GM23338 (cell line): ENCODE results near the gene HRH2. TPM values are rescaled to one million over a fixed set of nuclear protein-coding genes. Genes with fewer than 3 reads are reported as not detected.

ENCODE experiments used
- ATAC-seq: fragments of 200-7000 bp; cut with Tn5 transposase; 3 replicates; pipeline ENCODE4 v1.9.1; 2020
- DNase-seq: peaks from one replicate; pipeline ENCODE4 v3.0.0-alpha.2; 2015; ENCODE audit warnings: low spot score
- H2AFZ ChIP-seq: fragments of 200-600 bp; sonication (generic); 2 replicates; pipeline ENCODE4 v1.8.0; 2016; ENCODE audit warnings: antibody characterized with exemption, mild to moderate bottlenecking, moderate library complexity
- H3F3A ChIP-seq: fragments of 200-600 bp; sonication (generic); replicated peaks from 2 replicates; pipeline ENCODE4 v1.8.0; 2017; ENCODE audit warnings: antibody characterized with exemption, mixed run types, low read depth
- H3K27ac ChIP-seq: fragments of 200-600 bp; sonication (generic); 2 replicates; pipeline ENCODE4 v1.6.1; 2016; ENCODE audit warnings: low read depth
- H3K27me3 ChIP-seq: fragments of 200-600 bp; sonication (generic); 2 replicates; pipeline ENCODE4 v1.8.0; 2016; ENCODE audit warnings: mild to moderate bottlenecking, mixed run types, moderate library complexity; ENCODE audit not compliant: insufficient read depth
- H3K36me3 ChIP-seq: fragments of 200-600 bp; sonication (generic); 2 replicates; pipeline ENCODE4 v1.8.0; 2016; ENCODE audit warnings: mild to moderate bottlenecking; ENCODE audit not compliant: insufficient read depth
- H3K4me1 ChIP-seq: fragments of 200-600 bp; sonication (generic); 2 replicates; pipeline ENCODE4 v1.8.0; 2016; ENCODE audit warnings: mild to moderate bottlenecking, moderate library complexity; ENCODE audit not compliant: insufficient read depth
- H3K4me2 ChIP-seq: fragments of 200-600 bp; sonication (generic); 2 replicates; pipeline ENCODE4 v1.7.1; 2017; ENCODE audit warnings: mixed run types
- H3K4me3 ChIP-seq: fragments of 200-600 bp; sonication (generic); 2 replicates; pipeline ENCODE4 v1.6.1; 2016; ENCODE audit warnings: mixed run types
- H3K79me2 ChIP-seq: fragments of 200-600 bp; sonication (generic); replicated peaks from 2 replicates; pipeline ENCODE4 v1.8.0; 2017; ENCODE audit warnings: mild to moderate bottlenecking; ENCODE audit not compliant: insufficient read depth
- H3K9me2 ChIP-seq: fragments of 200-600 bp; sonication (generic); 2 replicates; pipeline ENCODE4 v1.8.0; 2017; ENCODE audit not compliant: insufficient read depth
- H4K20me1 ChIP-seq: fragments of 200-600 bp; sonication (generic); replicated peaks from 2 replicates; pipeline ENCODE4 v1.8.0; 2017; ENCODE audit warnings: mild to moderate bottlenecking; ENCODE audit not compliant: insufficient read depth
- H3K27ac Mint-ChIP-seq: 2 replicates; pipeline ENCODE4 v1.8.0; 2020; ENCODE audit warnings: inconsistent platforms, mild to moderate bottlenecking, moderate library complexity, mixed read lengths
- H3K27me3 Mint-ChIP-seq: 3 replicates; pipeline ENCODE4 v1.8.0; 2022; ENCODE audit warnings: low read depth, mild to moderate bottlenecking, moderate library complexity, mixed read lengths, inconsistent platforms; ENCODE audit not compliant: insufficient read depth, poor library complexity
- H3K36me3 Mint-ChIP-seq: 3 replicates; pipeline ENCODE4 v1.8.0; 2021; ENCODE audit warnings: low read depth, mild to moderate bottlenecking, inconsistent platforms, moderate library complexity, mixed read lengths
- H3K4me1 Mint-ChIP-seq: 3 replicates; pipeline ENCODE4 v1.8.0; 2020; ENCODE audit warnings: mild to moderate bottlenecking, inconsistent platforms, mixed read lengths
- H3K4me3 Mint-ChIP-seq: 3 replicates; pipeline ENCODE4 v1.8.0; 2021; ENCODE audit warnings: moderate library complexity, mild to moderate bottlenecking, inconsistent platforms, mixed read lengths
- H3K9me3 Mint-ChIP-seq: 3 replicates; pipeline ENCODE4 v1.8.0; 2020; ENCODE audit warnings: moderate library complexity, mild to moderate bottlenecking, inconsistent platforms, mixed read lengths
- ETS1 ChIP-seq: IDR thresholded peaks from 2 replicates; pipeline ENCODE4 v1.6.1; 2016; ENCODE audit warnings: antibody characterized with exemption
- EZH2 ChIP-seq: fragments of 200-600 bp; sonication (generic); IDR thresholded peaks from one replicate; pipeline ENCODE4 v1.8.0; 2017; ENCODE audit warnings: antibody characterized with exemption, mild to moderate bottlenecking, low read depth; ENCODE audit not compliant: unreplicated experiment
- EZH2phosphoT487 ChIP-seq: fragments of 200-600 bp; sonication (generic); IDR thresholded peaks from one replicate; pipeline ENCODE4 v1.8.1; 2018; ENCODE audit warnings: antibody characterized with exemption; ENCODE audit not compliant: unreplicated experiment
- POLR2AphosphoS5 ChIP-seq: IDR thresholded peaks from 2 replicates; pipeline ENCODE4 v1.6.1; 2016; ENCODE audit warnings: antibody characterized with exemption, low read depth
- REST ChIP-seq: IDR thresholded peaks from one replicate; pipeline ENCODE4 v1.6.1; 2018; ENCODE audit warnings: antibody characterized with exemption; ENCODE audit not compliant: unreplicated experiment
- ZNF331 ChIP-seq: fragments of 250-450 bp; sonication (Bioruptor Pico); IDR thresholded peaks from 2 replicates; pipeline ENCODE4 v1.5.0; 2020; ENCODE audit warnings: low read depth, mild to moderate bottlenecking, moderate library complexity
- ZNF462 ChIP-seq: fragments of 250-450 bp; sonication (Bioruptor Pico); IDR thresholded peaks from 2 replicates; pipeline ENCODE4 v1.5.0; 2020; ENCODE audit warnings: mild to moderate bottlenecking, moderate library complexity
- polyA plus RNA-seq: library from polyadenylated mRNA; unstranded; fragments of >200 nt; fragmentation: Nextera tagmentation; extraction: Ambion mirVana; gene quantifications from 2 replicates; pipeline ENCODE4 v1.2.1, GENCODE V29; 2016
- total RNA-seq: library from RNA; depleted of rRNA; stranded (reverse); fragments of >200 nt; shearing (Covaris generic); gene quantifications from 2 replicates; pipeline ENCODE4 v1.2.3, GENCODE V29; 2014

The HRH2 gene
- total and polyA plus RNA-seq, 2 experiments from 2014 or later, result 6.8 to 7.0 TPM

GRCh38 chr5:175751369-175751768, 93.5 kb downstream of the HRH2 start:
- no peak for ATAC-seq
- no peak overlapping the region for H3K27ac ChIP-seq
- no peaks in the 10 kb centered on the region for H3F3A ChIP-seq
- H3K4me1 Mint-ChIP-seq, result peaks cover 31% of the 10 kb centered on the region
- H3K27me3 Mint-ChIP-seq, result peaks cover 5% of the 10 kb centered on the region
- no peak overlapping the region for H3K4me3 ChIP-seq
- H4K20me1 ChIP-seq, result no peaks in the 10 kb centered on the region
- no peak overlapping the region for H3K4me3 Mint-ChIP-seq
- no peaks in the 10 kb centered on the region; the same call in 1 of the 2 replicates for H3K9me2 ChIP-seq
- H3K36me3 Mint-ChIP-seq, result no peaks in the 10 kb centered on the region; the same call in 2 of the 3 replicates
- H3K79me2 ChIP-seq, result no peaks in the 10 kb centered on the region
- no peak for DNase-seq
- no peak for TF ChIP-seq ZNF331 (CRISPR knock-in tag)
- no peak for TF ChIP-seq ETS1
- no peak for TF ChIP-seq EZH2phosphoT487
- no peak for TF ChIP-seq POLR2AphosphoS5
- H3K4me2 ChIP-seq, result no peak overlapping the region
- H2AFZ ChIP-seq, result no peak overlapping the region
- H3K9me3 Mint-ChIP-seq, result no peaks in the 10 kb centered on the region
- H3K27me3 ChIP-seq, result 0 out of 2 replicates have a peak, but pooled peaks cover 4% of the 10 kb centered on the region
- no peaks in the 10 kb centered on the region for H3K4me1 ChIP-seq
- H3K27ac Mint-ChIP-seq, result no peak overlapping the region
- H3K36me3 ChIP-seq, result no peaks in the 10 kb centered on the region

GRCh38 chr5:175752826-175753535, 95.1 kb downstream of the HRH2 start:
- no peak for ATAC-seq
- peaks cover 28% of the 10 kb centered on the region for H3K4me1 Mint-ChIP-seq
- Histone ChIP-seq H3K4me2 (no peak overlapping the region), H2AFZ (no peak overlapping the region; the same call in 1 of the 2 replicates), H3K27me3 (0 out of 2 replicates have a peak, but pooled peaks cover 5% of the 10 kb centered on the region), H3K4me1 (no peaks in the 10 kb centered on the region), H3F3A (no peaks in the 10 kb centered on the region), H4K20me1 (no peaks in the 10 kb centered on the region), H3K4me3 (no peak overlapping the region), H3K36me3 (no peaks in the 10 kb centered on the region), H3K79me2 (no peaks in the 10 kb centered on the region), H3K27ac (no peak overlapping the region), H3K9me2 (no peaks in the 10 kb centered on the region; the same call in 1 of the 2 replicates)
- H3K27me3 Mint-ChIP-seq, result peaks cover 6% of the 10 kb centered on the region
- H3K4me3 Mint-ChIP-seq, result no peak overlapping the region
- no peak for DNase-seq
- H3K36me3 Mint-ChIP-seq, result no peaks in the 10 kb centered on the region; the same call in 2 of the 3 replicates
- H3K9me3 Mint-ChIP-seq, result no peaks in the 10 kb centered on the region
- no peak overlapping the region for H3K27ac Mint-ChIP-seq
- TF ChIP-seq ZNF462 (no peak), POLR2AphosphoS5 (no peak), EZH2 (no peak), EZH2phosphoT487 (no peak), ETS1 (no peak), REST (no peak), ZNF331 (CRISPR knock-in tag) (no peak)
